Endodermal cell (in vitro differentiated cells): Measurements from ENCODE around the gene PRDM16. TPM values are rescaled to one million over a fixed set of nuclear protein-coding genes. Genes with fewer than 3 reads are reported as not detected.
A peak's percentile ranks its signal among the peaks of the same experiment; 100 is the strongest.

ENCODE experiments used
- DNase-seq: peaks from one replicate; pipeline ENCODE4 v3.0.0-alpha.2; 2017
- H3K27ac ChIP-seq: 2 replicates; pipeline ENCODE4 v1.5.1; 2013; ENCODE audit warnings: mild to moderate bottlenecking, low read depth, low read length, moderate library complexity
- H3K27me3 ChIP-seq: 2 replicates; pipeline ENCODE4 v1.6.1; 2013; ENCODE audit warnings: mild to moderate bottlenecking, low read length, moderate library complexity; ENCODE audit not compliant: insufficient read depth, control insufficient read depth, poor library complexity, severe bottlenecking
- H3K36me3 ChIP-seq: 2 replicates; pipeline ENCODE4 v1.7.0; 2013; ENCODE audit warnings: mild to moderate bottlenecking, low read length, moderate library complexity; ENCODE audit not compliant: control insufficient read depth, insufficient read depth
- H3K4me1 ChIP-seq: one replicate; pipeline ENCODE4 v1.7.0; 2013; ENCODE audit warnings: low read length; ENCODE audit not compliant: control insufficient read depth, insufficient read depth
- H3K4me3 ChIP-seq: 2 replicates; pipeline ENCODE4 v1.5.1; 2013; ENCODE audit warnings: mild to moderate bottlenecking, low read length, moderate library complexity
- H3K9ac ChIP-seq: 2 replicates; pipeline ENCODE4 v1.6.1; 2013; ENCODE audit warnings: mild to moderate bottlenecking, low read length, moderate library complexity; ENCODE audit not compliant: poor library complexity, severe bottlenecking; ENCODE audit errors: extremely low read depth
- H3K9me3 ChIP-seq: 2 replicates; pipeline ENCODE4 v1.6.1; 2013; ENCODE audit warnings: mild to moderate bottlenecking, low read length, moderate library complexity; ENCODE audit not compliant: control insufficient read depth
- H3K27ac Mint-ChIP-seq: 2 replicates; pipeline ENCODE4 v1.8.0; 2020; ENCODE audit warnings: mixed read lengths
- H3K27me3 Mint-ChIP-seq: 2 replicates; pipeline ENCODE4 v1.8.0; 2021; ENCODE audit warnings: mild to moderate bottlenecking, mixed read lengths; ENCODE audit not compliant: insufficient read depth
- H3K36me3 Mint-ChIP-seq: 2 replicates; pipeline ENCODE4 v1.8.0; 2020; ENCODE audit warnings: low read depth, mixed read lengths
- H3K4me1 Mint-ChIP-seq: 2 replicates; pipeline ENCODE4 v1.8.0; 2020; ENCODE audit warnings: mixed read lengths
- H3K4me3 Mint-ChIP-seq: 2 replicates; pipeline ENCODE4 v1.8.0; 2020; ENCODE audit warnings: mild to moderate bottlenecking, moderate library complexity, mixed read lengths
- H3K9me3 Mint-ChIP-seq: 2 replicates; pipeline ENCODE4 v1.8.0; 2020; ENCODE audit warnings: mild to moderate bottlenecking, mixed read lengths
- WGBS, 2 experiments: methylation state at CpG; one replicate each; pipeline versions ENCODE4 v1.1.5 to v1.1.7; 2013; ENCODE audit warnings: missing lambda C conversion rate in 2 of 2, mixed read lengths in 1 of 2; ENCODE audit not compliant: insufficient coverage in 1 of 2, insufficient read length in 1 of 2; 5-methylcytosine and 5-hydroxymethylcytosine counted together
- total RNA-seq, 2 donors: library from RNA; stranded (reverse); fragmentation: NEBNext Ultra II Directional in 1 of 2; extraction: Animal tissue kit (Norgen Biotek cat#: 25700) in 1 of 2; gene quantifications; 2 replicates in 1 of 2; 3 replicates in 1 of 2; pipeline ENCODE4 v1.2.1, GENCODE V29; 2021
- TF ChIP-seq, protein P1 (sequence below): fragments of 200-600 bp; sonication (generic); conservative IDR thresholded peaks from 2 replicates; pipeline ENCODE4 v1.5.0; 2021; ENCODE audit warnings: antibody characterized with exemption, mild to moderate bottlenecking

PRDM16 gene
- total RNA-seq, 2 donors from 2014 or later, result 2.1 to 4.0 TPM

DNA sequence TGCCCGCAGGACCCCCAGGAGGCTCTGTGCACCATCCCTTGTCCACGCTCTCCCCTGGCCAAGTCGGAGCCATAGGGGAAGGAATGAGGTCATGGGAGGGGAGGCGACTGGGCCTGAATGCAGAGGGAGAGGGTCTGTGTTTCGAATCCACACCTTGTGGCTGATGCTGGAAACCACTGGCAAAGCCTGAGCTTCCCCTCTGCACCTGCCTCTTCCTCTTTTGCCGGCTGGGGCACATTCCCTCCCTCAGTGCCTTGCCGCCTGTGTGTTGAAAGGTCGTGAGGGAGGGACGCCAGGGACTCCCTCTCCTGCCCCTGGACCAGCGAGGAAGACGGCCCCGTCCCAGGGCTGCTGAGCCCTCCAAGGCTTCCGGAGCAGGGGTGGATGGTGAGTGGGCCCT lies 27.3 kb downstream of the PRDM16 start:
- Mint-ChIP-seq H3K36me3 (no peaks in the 10 kb centered on the region), H3K9me3 (no peaks in the 10 kb centered on the region), H3K27me3 (no peaks in the 10 kb centered on the region), H3K4me1 (peaks cover 7% of the 10 kb centered on the region), H3K4me3 (no peak overlapping the region), H3K27ac (no peak overlapping the region)
- no peak overlapping the region for H3K9ac ChIP-seq
- no peaks in the 10 kb centered on the region for H3K9me3 ChIP-seq
- no peak for DNase-seq
- TF ChIP-seq, protein P1, sequence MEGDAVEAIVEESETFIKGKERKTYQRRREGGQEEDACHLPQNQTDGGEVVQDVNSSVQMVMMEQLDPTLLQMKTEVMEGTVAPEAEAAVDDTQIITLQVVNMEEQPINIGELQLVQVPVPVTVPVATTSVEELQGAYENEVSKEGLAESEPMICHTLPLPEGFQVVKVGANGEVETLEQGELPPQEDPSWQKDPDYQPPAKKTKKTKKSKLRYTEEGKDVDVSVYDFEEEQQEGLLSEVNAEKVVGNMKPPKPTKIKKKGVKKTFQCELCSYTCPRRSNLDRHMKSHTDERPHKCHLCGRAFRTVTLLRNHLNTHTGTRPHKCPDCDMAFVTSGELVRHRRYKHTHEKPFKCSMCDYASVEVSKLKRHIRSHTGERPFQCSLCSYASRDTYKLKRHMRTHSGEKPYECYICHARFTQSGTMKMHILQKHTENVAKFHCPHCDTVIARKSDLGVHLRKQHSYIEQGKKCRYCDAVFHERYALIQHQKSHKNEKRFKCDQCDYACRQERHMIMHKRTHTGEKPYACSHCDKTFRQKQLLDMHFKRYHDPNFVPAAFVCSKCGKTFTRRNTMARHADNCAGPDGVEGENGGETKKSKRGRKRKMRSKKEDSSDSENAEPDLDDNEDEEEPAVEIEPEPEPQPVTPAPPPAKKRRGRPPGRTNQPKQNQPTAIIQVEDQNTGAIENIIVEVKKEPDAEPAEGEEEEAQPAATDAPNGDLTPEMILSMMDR, result no peak
- H3K36me3 ChIP-seq, result no peaks in the 10 kb centered on the region
- H3K4me3 ChIP-seq, result no peak overlapping the region
- H3K27me3 ChIP-seq, result no peaks in the 10 kb centered on the region
- 91 to 100% methylated on average over 6 to 13 of the region's 13 CpGs for WGBS, 2 experiments
- peaks cover 5% of the 10 kb centered on the region for H3K4me1 ChIP-seq
- H3K27ac ChIP-seq, result no peak overlapping the region

DNA sequence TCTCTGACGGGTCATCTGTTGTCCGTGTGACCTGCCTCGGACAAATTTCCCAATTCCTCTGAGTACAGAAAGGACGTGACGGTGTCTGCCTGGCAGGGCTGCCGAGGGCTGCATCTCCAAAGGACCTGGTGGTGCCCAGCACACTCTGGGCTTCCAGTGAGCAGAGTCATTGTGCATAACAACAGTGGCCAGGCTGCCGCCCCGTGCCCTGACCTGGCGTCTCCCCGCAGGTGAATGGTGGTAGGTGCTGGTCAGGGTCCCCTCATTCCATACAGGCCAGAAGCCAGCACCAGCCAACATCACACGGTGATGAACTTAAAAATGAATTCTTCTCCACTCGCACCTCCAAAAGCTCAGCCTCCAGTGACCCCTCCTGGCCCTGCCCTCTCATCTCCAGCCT lies 28.2 kb downstream of the PRDM16 start:
- Histone ChIP-seq H3K27me3 (no peaks in the 10 kb centered on the region), H3K4me1 (peaks cover 13% of the 10 kb centered on the region), H3K27ac (no peak overlapping the region), H3K9ac (no peak overlapping the region), H3K36me3 (no peaks in the 10 kb centered on the region), H3K4me3 (no peak overlapping the region), H3K9me3 (no peaks in the 10 kb centered on the region)
- TF ChIP-seq, protein P1, result no peak
- H3K4me3 Mint-ChIP-seq, result no peak overlapping the region
- DNase-seq, result no peak
- H3K4me1 Mint-ChIP-seq, result peaks cover 12% of the 10 kb centered on the region
- H3K9me3 Mint-ChIP-seq, result no peaks in the 10 kb centered on the region
- no peaks in the 10 kb centered on the region for H3K36me3 Mint-ChIP-seq
- 93 to 98% methylated on average over 7 to 12 of the region's 12 CpGs for WGBS, 2 experiments
- H3K27ac Mint-ChIP-seq, result no peak overlapping the region
- H3K27me3 Mint-ChIP-seq, result no peaks in the 10 kb centered on the region

- Histone ChIP-seq H3K27ac (no peak overlapping the region), H3K4me3 (no peak overlapping the region), H3K4me1 (peaks cover 17% of the 10 kb centered on the region), H3K9me3 (no peaks in the 10 kb centered on the region), H3K27me3 (no peaks in the 10 kb centered on the region), H3K9ac (no peak overlapping the region), H3K36me3 (no peaks in the 10 kb centered on the region)
- no peak overlapping the region for H3K4me3 Mint-ChIP-seq
- no peak for DNase-seq
- no peaks in the 10 kb centered on the region for H3K27me3 Mint-ChIP-seq
- WGBS, 2 experiments, result 84 to 86% methylated on average over 6 to 7 of the region's 7 CpGs
- peak overlapping the region; percentile 52 for H3K27ac Mint-ChIP-seq
- H3K36me3 Mint-ChIP-seq, result no peaks in the 10 kb centered on the region
- TF ChIP-seq, protein P1, result no peak
- H3K9me3 Mint-ChIP-seq, result no peaks in the 10 kb centered on the region
- peaks cover 14% of the 10 kb centered on the region for H3K4me1 Mint-ChIP-seq
Measured at GRCh38 chr1:3097861-3098260, 28.9 kb downstream of the PRDM16 start.
